Stimulated activated CD8-positive, alpha-beta memory T cell treated with anti-CD3 and anti-CD28 coated beads, Interleukin-4, amount 100 ng/mL, for 24 hours (primary cell): ENCODE results near the gene KRTAP16-1.

ENCODE experiments used
- DNase-seq: peaks from one replicate; pipeline ENCODE4 v3.0.0-alpha.2; 2020; ENCODE audit warnings: low read depth

Gene KRTAP16-1

DNA sequence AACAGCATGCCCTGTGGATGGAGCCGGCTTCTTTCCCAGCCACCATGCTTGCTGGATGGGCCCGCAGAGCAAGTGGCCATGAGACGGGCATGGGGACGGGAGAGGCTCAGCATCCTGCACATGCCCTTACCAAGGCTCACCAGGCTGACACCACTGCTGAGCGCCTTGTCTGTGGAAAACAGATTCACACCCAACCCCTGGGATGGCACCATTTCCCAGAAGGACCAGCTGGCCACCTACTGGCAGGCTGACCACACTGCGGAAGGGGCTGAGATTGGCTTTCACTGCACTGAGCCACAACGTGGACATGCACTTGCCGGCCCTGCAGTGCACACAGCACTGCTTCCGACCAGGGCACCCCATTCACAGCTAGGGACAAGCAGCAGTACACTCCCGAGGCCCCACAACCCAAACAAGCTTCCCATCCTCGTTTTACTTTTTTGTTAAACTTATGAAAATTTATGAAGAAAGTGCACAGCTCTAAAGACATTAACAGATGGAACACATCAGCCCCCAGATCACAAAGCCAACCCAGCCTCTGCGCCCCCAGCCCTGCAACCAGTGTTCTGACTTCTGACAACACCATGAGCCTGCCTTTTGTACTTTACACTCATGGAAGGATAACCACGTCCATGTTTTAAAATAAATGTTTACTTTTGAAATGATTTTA lies 20.3 kb upstream of the KRTAP16-1 start:
- DNase-seq: no peak

GRCh38 chr17:41328207-41328606 lies 19.1 kb upstream of the KRTAP16-1 start:
- no peak for DNase-seq

DNA sequence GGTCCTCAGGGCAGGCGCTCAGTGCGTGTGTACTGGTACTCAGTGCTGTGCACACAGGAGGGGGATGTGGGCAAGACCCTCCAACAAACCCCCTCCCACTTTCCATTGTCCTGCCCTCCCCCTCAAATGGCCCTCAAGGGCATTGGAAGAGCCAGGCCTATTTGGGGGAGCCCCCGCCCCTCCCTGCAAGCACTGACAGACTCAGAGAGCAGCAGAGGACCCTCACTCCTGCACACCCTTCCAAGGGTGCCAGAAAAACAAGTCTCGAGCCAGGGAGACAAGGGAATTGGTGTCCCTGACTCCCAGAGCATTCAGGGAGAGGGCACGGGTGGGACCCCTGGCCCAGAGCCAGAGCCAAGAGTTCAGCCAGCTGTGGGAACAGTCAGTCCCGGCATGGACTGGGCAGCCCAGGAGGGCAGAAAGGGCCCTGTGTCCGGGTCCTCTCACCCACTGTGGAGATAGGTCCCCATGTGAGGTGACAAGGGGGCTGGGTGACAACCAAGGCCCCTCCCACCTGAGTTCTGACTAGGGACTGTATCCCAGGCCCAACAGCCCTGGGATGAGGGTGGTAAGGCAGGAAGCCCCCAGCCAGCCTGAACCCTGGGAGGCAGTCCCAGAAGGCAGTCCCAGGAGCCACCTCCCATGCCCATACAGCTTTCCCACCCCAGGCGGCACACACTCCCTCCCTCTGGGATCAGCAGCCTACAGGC lies 18.5 kb upstream of the KRTAP16-1 start:
- DNase-seq: no peak

DNA sequence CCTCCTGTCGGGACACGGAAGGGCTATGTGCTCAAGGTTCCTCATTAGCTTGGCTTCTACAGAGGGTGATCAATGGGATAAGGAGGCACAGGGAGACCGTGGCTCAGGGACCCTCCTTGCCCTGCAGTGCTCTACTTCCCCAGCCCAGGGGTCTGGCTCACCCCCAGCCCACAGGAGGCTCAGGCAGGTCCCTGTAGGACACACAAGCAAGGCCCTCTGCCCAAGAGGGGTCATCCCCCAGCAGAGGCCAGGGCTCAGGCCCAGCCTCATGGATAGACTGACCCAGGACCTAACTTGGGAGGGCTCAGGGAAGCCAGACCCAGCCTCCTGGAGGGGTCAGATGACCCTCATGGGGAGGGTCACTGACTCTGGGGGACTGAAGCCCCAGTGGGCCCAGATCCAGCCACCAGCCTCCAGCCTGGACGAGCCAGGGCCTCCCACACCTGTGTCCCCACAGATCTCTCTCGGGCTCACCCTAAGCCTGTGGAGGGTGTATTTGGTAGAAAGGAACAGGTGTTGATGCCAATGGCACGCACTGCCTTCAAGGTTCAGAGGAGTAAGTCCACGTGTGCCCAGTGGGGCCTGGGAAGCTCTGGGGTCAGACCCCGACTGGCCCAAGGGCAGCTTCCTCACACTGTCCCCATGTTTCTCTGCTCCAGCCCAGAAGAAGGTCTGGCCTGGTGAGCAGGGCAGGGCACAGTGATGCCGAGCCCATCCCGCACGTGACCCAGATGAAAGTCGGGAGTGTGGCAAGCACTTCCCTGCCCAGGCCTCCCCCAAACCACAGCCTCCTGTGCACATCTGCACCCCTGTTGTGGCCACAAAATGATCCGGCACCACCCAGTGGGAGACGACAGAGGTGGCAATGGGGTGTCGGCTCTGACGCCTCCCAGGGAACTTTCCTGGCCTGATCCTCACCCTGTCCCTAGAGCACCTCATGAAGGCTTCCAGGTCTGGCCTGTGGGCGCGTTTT lies 17.4 kb upstream of the KRTAP16-1 start:
- no peak for DNase-seq

GRCh38 chr17:41325611-41326010 lies 16.5 kb upstream of the KRTAP16-1 start:
- DNase-seq: no peak

- no peak for DNase-seq
These were observed 16.0 kb upstream of the KRTAP16-1 start for GRCh38 chr17:41325126-41325525.

GRCh38 chr17:41324180-41325075 lies 15.3 kb upstream of the KRTAP16-1 start:
- DNase-seq: no peak

GRCh38 chr17:41322903-41323895 lies 14.1 kb upstream of the KRTAP16-1 start:
- no peak for DNase-seq

GRCh38 chr17:41322094-41322902 lies 13.2 kb upstream of the KRTAP16-1 start:
- DNase-seq: no peak

DNA sequence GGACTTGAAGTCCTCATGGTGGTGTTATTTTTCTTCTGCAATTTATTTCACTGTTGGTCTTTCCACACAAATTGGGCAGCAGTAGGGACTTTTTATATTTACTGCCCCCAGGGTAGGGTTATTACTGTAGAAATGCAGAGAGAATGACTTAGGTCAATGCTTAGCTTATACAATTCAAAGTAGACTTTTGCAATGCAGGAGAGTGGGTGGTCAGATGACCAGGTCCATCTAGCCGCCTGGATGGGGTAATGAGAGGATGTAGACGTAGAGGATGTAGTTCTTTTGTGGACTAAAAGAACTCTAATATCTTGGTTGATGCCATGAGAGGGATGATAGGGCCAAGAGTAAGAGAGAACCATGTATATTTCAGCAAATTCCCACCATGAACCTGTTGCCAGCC lies 9.1 kb upstream of the KRTAP16-1 start:
- no peak for DNase-seq

GRCh38 chr17:41315814-41316445 lies 6.8 kb upstream of the KRTAP16-1 start:
- no peak for DNase-seq

GRCh38 chr17:41315204-41315794 lies 6.2 kb upstream of the KRTAP16-1 start, which contains the start of gene KRTAP17-1:
Gene KRTAP17-1 (minus strand): TSS chr17:41315710. CDS start chr17:41315650, 60 bp downstream.
- no peak for DNase-seq

DNA sequence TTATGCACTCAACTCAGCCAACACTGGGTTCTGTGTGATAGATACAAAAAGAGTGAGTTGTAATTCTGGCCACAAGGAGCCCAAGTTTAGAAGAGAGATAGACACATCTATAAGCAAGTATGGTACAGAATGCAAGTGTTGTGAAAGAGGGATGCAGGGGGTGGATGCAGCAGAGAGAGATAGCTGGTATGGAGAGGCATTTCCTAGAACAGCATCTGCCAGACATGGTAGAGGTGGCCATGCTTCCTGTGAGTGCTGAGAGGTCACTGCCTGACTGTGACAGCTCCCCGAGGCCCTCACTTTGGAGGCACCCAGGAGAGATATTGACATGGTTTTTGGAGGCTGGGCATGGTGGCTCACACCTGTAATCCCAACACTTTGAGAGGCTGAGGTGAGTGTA lies 2.0 kb upstream of the KRTAP16-1 start:
- DNase-seq: no peak

DNA sequence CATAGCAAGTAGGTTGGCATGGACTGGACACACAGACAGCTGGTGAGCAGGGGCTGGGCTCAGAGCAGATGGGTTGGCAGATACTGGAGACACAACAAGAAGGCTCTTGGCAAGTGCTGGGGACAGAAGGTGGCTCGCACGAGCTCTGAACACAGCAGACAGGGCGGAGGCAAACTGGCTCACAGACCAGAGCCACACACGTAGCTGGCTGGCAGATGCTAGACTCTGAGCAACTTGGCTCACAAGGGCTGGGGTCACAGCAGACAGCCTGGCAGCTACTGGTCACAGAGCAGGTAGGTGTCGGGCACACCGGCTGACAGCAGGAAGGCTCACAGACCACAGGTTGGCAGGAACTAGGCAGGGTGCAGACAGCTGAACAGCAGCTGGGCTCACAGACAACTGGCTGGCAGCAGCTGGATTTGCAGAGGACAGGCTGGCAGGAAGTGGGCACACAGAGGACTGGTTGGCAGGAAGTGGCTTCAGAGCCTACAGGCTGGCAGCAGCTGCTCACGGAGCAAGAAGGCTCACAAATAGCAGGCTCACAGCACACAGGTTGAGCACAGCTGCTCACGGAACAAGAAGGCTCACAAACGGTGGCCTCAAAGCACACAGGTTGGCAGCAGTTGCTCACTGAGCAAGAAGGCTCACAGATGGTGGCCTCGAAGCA lies 725 bp downstream of the KRTAP16-1 start:
- peak; percentile 49 for DNase-seq

GRCh38 chr17:41307647-41308046 lies 1.5 kb downstream of the KRTAP16-1 start:
- no peak for DNase-seq

- DNase-seq: no peak
These were observed 5.0 kb downstream of the KRTAP16-1 start for GRCh38 chr17:41304091-41304490.

DNA sequence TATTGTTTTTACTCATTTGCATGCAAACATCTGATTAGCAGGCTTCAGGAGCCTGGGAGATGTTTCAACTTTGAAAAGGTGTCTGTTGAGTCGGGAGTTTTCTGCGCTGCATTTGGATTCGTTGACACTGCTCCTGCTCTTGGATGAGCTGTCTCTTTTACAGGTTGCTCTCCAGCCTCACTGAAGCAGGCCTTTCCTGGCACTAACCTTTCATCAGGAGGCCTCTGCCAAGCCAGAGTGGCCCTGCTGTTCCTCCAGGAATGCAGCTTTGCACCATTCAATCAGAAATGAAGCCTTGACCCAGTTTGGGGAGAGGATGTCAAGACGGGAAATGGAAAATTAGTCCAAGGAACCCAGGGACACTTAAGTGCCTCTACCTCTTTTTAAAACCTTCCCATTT lies 6.1 kb downstream of the KRTAP16-1 start:
- DNase-seq: no peak
